Measurements from ENCODE around the gene RBP2.
"Not testable (repeated sequence)": the region's sequence is repeated elsewhere in the genome, so short reads cannot be mapped to it uniquely, and the experiment has no call there.

The RBP2 gene

DNA sequence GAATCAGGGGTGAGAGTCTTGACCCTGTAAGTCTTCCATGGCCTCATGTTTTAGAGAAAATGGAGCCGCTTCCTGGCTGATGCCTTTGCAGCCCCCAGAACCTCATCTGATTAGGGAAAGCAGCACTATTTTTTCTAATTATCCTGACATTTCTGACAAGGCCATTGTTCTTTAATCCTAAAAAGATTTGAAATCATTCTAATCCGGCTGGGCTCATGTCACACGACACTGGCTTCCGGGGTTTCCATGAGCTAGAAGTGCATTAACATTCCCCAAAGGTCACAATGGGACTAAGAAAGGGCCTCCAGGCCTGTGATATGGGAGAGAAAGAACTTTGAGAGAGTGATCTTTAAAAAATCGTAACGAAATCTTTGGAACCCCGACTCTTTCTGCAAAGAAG lies 33.1 kb downstream of the RBP2 start:
- DNase-seq (ENCODE audit: low read depth in 2 of 2): no peak

DNA sequence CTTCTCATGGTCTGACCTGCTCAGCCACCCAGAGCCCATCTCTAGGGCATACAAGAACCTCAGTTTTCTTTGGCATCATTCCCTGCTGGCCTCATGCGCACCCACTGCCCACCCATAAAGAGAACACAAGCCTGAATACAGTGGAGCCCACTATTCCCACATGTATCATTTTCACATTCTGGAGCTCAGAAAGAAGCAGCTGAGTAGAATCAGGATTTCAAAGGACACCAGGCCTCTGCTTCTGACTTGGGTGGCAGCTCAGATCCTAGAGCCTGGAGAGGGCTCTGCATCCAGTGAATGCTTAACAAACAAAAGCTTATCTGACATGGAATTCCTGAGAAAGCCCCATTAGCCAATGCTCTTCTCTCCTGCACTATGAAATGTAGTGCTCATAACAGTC lies 34.7 kb downstream of the RBP2 start:
- no peak for DNase-seq (ENCODE audit: low read depth in 2 of 2)

DNA sequence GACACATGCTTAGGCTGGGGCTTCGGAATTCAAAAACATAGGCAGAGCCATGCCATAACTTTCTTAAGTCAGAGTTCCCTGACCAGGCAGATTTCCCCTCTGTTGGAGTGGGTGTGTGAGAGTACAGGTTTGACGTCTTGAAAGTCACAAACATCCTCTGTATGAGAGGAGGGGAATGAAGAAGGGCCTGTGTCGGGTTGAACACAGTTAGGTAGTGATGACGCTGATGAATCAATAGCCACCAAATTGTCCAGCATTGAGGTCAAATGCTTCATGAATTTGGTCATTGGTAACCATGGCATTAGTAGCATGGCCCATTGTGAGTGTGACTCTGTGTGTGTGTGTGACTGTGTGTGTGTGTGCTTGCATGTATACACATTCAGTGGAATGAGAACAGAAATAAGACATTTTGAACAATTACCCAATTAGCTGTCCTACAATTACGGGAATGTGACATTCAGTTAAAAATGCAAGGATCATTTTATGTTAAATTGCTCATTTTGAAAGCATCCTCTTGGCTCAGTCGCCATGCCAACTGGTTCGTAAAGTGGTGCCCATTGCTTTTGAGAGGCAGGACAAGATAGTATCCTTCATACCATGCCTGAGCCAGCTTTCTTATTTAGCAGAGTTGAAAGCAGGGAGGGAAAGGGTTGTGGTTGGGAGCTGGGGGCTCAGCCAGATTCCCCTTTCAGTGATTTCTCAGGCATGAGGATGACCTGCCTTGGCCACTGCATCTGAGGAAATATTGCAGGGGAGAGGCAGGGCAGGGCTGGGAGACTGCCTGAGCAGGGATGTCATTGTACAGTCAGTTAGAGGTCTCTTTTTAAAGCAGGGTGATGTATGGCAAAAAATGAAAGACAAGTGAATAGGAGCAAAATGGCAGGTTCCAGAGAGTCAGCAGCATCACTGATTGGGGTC lies 35.4 kb downstream of the RBP2 start:
- DNase-seq (ENCODE audit: low read depth in 2 of 2): no peak

DNA sequence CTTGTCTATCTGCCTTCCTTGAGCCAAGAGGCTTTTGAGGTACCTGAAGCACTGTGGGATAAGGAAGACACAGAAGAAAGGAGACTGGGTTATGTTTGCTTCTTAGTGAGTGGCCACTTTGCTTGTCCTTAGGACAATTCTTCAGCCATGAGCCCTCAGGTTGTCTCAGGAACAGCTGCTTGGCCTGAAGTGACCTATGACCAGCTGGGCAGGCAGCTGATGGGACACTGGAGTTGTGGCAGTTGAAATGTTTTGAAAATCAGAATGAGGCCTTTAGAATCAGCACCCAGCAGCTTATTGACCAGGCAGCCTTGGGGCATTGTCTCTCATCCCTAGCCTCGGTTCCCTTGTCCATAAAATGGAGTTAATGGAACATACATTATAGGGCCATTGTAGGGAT lies 37.0 kb downstream of the RBP2 start:
- DNase-seq (ENCODE audit: low read depth in 2 of 2): no peak

DNA sequence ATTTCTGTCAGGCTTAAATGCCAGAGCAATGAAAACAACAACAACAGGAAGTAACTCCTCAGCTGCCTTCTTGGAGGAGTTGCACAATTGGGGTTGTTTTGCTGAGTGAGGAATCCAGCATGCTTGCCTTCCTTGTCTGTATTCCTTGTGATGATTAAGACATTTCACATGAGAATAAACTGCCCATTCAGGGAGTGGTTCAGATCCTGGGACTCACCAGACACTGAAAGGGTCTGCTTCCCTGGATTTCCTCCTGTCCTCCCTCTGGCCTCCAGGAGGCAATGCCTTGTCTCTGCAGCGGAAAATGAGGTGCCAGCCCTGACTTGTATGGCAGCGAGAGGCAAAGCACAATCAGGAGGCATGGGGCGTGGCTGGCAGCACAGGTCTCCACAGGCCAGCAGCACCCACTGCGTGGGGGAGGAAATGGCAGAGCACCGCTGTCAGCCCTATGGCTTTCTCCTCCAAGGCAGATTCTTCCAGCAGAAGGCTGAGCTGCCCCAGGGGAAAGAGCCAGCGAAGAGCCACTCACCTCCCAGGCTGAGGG lies 41.5 kb downstream of the RBP2 start:
- no peak for DNase-seq (ENCODE audit: low read depth in 2 of 2)

DNA sequence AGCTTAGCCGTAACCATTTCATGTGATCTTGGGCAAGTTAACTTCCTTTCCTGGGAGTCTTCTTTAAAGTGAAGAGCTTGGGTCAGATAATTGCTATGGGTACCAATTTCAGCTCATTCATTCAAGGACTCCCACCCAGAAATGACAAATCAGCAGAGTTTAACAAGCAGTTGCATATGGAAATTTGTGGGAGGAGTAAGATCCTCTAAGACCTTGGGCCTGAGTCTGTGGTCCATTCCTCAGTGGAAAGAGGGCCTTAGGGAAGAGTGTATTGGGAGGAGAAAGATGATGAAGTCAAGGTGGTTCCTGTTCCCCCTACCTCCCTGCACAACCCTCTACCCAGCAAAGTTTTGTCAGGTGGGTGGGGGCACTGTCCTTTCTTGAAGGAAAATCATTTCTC lies 42.1 kb downstream of the RBP2 start:
- no peak for DNase-seq (ENCODE audit: low read depth in 2 of 2)

DNA sequence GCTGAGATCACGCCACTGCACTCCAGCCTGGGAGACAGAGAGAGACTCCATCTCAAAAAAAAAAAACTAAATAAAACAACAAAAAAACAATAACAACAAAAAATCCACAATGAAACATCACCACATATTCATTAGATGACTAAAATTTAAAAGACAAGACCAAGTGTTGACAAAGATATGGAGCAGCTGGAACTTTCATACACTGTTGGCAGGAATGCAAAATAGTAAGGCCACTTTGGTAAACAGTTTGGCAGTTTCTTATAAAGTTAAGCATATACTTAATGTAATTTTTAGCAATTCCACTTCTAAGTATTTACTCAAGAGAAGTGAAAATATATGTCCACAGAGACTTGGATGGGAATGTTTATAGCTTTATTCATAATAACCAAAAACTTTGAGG lies 43.2 kb downstream of the RBP2 start:
- no peak for DNase-seq (ENCODE audit: low read depth in 2 of 2)

DNA sequence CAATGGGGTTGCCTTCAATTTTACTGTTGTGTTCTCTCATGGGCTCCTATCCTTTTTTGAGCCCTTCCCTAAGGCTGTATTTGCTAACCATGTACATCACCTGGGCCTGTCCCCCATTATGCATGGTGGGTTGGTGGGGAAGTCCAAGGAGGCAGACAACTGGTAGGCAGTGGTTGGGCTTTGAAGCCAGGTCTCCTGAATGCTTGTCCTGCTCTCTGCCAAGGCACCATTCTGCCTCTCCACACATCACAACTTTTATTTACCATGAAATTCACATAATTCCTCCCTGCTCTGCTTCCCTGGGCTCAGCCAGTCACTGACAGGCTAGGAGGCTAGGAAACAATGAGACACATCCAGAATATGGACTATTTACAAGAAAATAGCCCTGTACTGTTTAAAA lies 45.8 kb downstream of the RBP2 start:
- DNase-seq (ENCODE audit: low read depth in 2 of 2): no peak

DNA sequence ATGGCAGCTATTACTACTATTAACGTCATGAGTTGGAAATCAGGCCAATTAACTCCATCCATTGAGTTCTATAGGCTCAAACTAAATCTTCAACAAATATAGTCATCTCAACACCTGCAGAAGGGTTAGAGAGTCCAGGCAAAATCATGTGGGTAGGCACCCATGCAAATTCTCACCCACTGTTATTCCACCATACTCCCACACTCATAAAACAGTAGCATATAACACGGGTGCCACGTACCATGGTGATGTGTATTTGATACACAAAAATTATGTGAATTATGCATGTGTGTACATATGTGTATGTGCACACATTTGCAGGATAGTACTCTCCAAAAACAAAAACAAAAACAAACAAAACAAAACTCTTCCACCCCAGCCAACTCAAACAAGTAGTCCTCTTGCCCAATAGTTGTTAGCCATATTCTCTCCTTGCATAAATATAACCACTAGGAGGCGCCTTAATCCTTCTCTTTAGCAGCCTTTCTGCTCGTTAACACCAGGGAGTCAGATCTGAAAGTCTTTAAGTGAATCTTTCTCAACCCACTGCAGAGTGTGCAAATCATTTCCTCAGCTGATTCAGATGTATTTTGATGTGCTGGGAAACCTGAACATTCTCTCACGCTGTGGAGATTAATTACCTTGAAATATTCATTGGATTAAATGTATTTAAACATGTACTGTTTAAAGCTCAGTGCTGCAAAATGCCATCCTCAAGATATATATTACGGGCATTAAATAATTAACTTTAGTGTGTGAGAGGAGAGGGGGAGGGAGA lies 48.8 kb downstream of the RBP2 start:
- DNase-seq (ENCODE audit: low read depth in 2 of 2): no peak

DNA sequence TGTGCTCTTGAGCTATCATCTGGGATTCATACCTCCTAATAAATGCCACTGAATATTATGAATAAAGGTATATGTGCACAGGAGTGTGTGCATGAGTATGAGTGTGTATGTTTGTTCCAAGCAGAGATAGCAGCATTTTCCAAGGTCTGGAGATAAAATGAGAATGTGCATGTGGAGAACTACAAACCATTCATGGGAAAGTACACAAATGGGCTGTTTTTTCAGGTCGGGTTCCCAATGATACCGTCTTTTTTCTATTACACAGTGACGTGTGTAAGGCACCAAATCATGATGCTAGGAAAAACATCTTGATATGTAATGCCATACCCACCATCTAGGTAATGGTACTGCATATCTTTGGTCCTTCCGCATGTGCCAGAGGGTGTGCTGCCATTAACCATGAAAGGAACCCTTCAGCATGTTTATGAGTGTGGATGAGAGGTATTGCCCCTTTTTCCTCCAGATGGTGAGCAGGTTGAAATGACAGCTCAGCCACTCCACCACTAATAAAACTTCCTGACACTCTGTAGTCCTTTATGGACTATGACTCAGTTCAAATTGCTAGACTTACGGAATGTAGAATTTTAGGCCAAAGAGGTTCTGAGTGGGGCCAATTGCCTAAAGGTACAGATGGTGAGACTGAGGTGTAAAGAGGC lies 50.4 kb downstream of the RBP2 start:
- no peak for DNase-seq (ENCODE audit: low read depth in 2 of 2)

DNA sequence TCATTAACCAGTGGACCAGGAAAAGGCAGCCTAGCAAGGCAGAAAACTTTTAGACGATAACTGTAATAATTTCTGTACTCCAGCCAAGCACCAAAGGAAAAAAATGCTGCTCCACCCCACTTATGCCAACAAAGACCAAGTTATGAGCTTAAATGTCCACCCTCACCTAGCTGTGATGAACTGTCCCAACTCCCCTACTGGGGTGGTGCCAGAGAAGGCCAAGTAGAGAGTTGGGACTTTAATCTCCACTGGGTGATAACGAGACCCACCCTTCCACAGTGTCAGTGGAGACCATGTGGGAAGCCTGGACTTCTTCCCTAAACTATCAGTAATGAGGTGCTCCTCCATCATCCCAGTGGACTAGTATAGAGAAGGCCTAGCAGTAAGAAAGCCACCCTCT lies 53.1 kb downstream of the RBP2 start:
- DNase-seq (ENCODE audit: low read depth in 2 of 2): no peak

DNA sequence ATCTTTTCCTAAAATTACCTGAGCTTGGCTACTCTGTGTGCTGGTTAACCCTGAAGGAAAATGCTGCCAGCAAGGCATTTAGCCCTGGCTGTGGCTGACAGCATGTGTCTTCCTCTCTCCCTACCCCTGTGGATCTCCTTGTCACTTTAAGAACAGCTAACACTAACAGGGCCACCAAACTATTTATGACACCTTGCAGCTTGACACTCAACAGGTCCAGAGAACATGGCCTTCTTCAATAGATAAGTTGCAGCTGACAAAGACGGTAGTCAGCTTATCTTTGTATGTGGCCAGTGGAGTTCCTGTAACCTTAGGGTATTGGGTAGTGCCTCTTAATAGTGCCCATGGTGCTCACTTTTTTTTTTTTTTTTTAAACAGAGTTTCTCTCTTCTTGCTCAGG lies 54.9 kb downstream of the RBP2 start:
- DNase-seq (ENCODE audit: low read depth in 2 of 2): no peak

DNA sequence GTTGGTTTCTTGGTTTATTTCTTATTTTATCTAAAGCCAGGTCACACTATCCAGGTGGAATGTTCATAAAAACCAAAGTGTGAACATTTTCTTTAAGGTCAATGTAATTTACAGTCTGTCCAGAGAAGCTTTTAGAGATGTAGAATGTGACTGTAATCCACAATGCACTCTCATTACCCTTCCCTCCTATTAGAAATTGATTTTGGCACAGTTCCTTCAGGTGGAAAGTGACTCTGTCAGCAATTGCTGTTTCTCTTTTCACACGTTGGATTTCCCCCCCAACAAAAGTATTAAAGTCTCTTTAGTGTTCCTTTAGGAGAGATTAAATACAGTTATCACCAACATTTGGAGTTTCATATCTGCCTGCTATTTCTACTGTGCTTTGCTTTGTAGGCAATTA lies 55.3 kb downstream of the RBP2 start:
- no peak for DNase-seq (ENCODE audit: low read depth in 2 of 2)

DNA sequence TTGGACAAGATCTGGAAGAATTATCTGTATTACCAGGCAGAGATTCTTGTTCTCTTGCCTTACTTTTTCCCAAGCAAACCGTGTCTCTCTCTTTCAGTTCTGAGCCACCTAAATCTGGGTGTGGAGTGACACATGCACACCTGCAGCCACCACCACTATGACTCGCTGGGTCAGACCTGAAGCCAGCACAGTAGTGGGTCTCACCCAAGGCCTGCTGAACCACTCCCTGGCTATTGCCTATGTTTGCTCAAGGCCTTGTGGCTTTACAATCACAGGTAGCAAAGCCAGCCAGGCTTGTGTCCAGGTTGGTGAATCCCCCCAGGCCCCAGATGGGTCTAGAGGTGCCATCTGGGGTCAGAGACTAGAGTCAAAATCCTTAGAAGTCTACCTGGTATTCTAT lies 58.2 kb downstream of the RBP2 start:
- no peak for DNase-seq (ENCODE audit: low read depth in 2 of 2)

DNA sequence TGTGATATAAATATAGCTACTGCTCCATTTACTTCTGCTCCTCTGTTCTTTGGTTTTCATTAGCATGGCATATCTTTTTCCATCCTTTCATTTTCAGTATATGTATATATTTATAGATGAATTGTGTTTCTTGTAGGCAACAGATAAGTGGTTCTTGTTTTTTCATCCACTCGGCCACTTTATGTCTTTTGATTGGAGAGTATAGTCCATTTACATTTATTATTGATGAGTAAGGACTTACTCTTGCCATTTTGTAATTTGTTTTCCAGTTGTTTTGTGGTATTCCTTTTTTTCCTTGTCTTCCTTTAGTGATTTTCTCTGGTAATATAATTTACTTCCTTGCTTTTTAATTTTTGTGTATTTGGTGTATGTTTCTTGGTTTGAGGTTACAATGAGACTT lies 60.0 kb downstream of the RBP2 start:
- no peak for DNase-seq (ENCODE audit: low read depth in 2 of 2)

DNA sequence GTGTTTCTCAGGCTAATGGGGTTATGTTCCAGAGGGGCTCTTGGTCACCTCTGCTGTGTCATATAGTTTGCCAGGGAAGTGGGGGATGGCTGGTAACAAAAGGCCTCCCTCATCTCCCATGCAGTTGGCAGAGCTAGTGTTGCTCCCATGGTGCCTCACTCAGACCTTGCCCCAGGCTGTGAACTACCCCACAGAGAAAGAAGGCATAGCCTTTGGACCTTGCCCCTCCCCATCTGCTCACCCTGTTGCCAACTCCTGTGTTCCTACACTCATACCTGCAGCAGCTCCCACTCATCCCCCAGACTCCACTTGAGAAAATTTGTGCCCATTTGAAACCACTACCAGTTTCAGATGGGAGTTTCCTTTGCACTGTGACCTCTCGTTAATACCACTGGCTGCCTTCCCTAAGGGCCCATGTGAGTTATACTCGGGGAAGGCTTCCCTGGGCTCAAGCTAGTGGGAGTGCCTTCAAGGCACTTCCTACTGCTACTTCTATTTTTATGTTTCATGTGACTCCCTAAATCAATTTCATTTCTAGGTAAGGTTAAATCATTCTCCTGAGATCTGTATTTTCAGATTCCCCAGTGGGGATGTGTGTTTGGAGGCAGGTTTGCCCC lies 61.6 kb downstream of the RBP2 start:
- DNase-seq (ENCODE audit: low read depth in 2 of 2): no peak

DNA sequence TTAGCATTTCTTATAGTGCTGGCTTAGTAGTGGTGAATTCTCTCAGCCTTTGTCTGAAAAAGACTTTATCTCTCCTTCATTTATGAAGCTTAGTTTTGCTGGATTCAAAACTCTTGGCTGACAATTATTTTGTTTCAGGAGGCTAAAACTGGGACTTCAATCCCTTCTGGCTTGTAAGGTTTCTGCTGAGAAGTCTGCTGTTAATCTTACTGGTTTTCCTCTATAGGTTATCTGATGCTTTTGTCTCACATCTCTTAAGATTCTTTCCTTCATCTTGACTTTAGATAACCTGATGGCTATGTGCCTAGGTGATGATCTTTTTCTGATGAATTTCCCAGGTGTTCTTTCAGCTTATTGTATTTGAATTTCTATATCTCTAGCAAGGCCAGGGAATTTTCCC lies 63.4 kb downstream of the RBP2 start:
- DNase-seq (ENCODE audit: low read depth in 2 of 2): not testable (repeated sequence)

All from stimulated activated CD4-positive, alpha-beta T cell treated with anti-CD3 and anti-CD28 coated beads, Interleukin-4, amount 100 ng/mL, for 48 hours (primary cell).